ENCODE results near the gene HAVCR1.

Gene HAVCR1

DNA sequence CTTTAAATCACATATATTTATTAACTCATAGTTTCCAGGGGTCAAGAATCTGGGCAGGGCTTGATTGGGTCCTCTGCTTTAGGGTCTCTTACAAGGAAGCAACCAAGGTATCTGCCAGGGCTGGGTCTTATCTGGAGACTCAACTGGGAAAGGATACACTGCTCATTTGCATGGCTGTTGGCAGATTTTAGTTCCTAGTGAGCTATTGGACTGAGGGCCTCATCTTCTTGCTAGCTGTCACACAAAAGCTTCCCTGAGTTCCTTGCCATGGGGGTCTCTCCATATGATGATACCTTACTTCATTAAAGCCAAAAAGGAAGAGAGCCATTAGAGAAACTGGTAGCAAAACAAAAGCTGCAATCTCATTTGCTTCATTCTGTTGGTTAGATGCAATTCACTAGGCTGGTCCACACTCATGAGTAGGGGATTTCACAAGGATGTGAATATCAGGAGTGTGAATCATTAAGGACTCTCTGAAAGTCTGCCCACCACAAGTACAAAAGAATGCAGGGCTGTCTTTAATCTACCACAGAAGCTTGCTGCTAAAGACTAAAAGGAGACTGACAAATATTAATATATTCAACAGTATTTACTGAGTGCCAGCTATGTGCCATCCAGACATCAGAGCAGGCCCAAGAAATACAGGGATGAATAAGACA, 53.9 kb downstream of the HAVCR1 start:
- in situ Hi-C loops (cut with MboI; ENCODE audit: low sequenced_read_pairs), result no loop called here

DNA sequence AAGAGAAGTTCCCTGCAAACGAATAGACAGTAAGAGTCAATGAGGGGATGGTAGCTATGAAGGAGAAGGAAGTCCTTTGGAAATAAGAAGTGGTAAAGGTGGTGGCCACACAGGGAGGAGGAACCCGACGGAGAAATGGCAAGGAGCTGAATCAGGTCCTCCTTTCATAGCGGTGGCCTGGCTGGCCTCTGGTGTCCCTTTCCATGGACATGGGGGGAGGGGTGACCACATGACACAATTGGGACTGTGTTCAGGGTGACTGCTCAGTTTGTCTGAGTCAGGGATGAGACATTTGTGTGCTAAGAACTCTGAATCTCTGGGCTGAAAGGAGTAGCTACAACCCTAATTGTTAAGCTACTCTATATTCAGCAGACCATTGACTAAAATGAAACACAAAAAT, 67.2 kb downstream of the HAVCR1 start:
- in situ Hi-C loops (cut with MboI; ENCODE audit: low sequenced_read_pairs), result no loop called here

DNA sequence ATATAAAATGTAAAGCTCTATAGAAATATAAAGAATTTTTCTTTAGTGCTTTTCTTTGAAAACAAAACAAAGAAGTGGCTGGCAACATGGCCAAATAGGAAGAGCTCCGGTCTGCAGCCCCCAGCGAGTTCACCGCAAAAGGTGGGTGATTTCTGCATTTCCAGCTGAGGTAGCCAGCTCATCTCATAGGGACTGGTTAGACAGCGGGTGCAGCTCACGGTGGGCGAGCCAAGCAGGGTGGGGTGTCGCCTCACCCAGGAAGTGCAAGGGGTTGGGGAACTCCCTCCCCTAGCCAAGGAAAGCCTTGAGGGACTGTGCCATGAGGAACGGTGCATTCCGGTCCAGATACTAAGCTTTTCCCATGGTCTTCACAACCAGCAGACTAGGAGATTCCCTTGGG, 74.9 kb downstream of the HAVCR1 start:
- in situ Hi-C loops (cut with MboI; ENCODE audit: low sequenced_read_pairs), result no loop called here

DNA sequence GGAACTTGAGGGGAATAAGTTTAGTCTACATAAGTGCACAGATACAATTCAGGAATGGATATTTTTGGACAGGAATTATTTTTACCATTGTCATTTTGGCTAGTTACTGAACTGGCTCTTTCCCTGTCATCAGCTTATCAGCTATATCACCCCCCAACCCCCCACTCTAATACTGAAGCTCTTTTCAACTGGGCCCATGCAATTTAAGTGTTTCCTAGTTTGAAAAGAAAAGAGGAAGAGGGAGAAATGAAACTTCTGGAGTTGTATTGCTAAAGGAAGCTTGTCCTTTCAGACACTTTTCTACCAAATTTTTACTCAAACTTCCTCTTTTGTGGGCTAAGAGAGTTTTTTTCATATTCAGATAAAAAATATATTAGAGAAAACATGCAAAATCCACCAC, 77.4 kb downstream of the HAVCR1 start:
- in situ Hi-C loops (cut with MboI; ENCODE audit: low sequenced_read_pairs), result no loop called here

Measured in HL-60/S4 treated with retinoic acid at 250 ng/mL for 4 days and 3 days (cell line).